HG02840 (cell line): ENCODE measurements around the gene KHDC3L.
"Not testable (repeated sequence)": the region's sequence is repeated elsewhere in the genome, so short reads cannot be mapped to it uniquely, and the experiment has no call there.

Experiments used
- ATAC-seq: cut with Tn5 transposase; IDR thresholded peaks from one replicate; pipeline ENCODE4 v1.9.1; 2021; ENCODE audit warnings: mild to moderate bottlenecking, moderate library complexity, moderate number of reproducible peaks; ENCODE audit not compliant: unreplicated experiment, low FRiP score

The KHDC3L gene

GRCh38 chr6:73369157-73369556 is 6.7 kb downstream of the KHDC3L start:
- no peak for ATAC-seq

GRCh38 chr6:73369563-73369962 is 7.1 kb downstream of the KHDC3L start, which contains the start of gene OOEP:
Gene OOEP (minus strand): TSS chr6:73369897. CDS start chr6:73369792, 105 bp downstream.
- ATAC-seq, result no peak

- no peak for ATAC-seq
Measured at GRCh38 chr6:73371984-73372383, 9.5 kb downstream of the KHDC3L start.

- ATAC-seq, result no peak
Measured at GRCh38 chr6:73372516-73372915, 10.1 kb downstream of the KHDC3L start.

GRCh38 chr6:73375216-73375615 is 12.8 kb downstream of the KHDC3L start:
- ATAC-seq, result no peak

GRCh38 chr6:73377225-73377624 is 14.8 kb downstream of the KHDC3L start:
- no peak for ATAC-seq

GRCh38 chr6:73381531-73381930 is 19.1 kb downstream of the KHDC3L start:
- ATAC-seq, result not testable (repeated sequence)

GRCh38 chr6:73382462-73383113 is 20.1 kb downstream of the KHDC3L start:
- ATAC-seq, result no peak

- ATAC-seq, result peak; percentile 10
Measured at GRCh38 chr6:73388433-73388799, 26.0 kb downstream of the KHDC3L start.

GRCh38 chr6:73388800-73389512 is 26.5 kb downstream of the KHDC3L start:
- ATAC-seq, result peak; percentile 52

GRCh38 chr6:73389854-73390253 is 27.4 kb downstream of the KHDC3L start:
- no peak for ATAC-seq

GRCh38 chr6:73391675-73392074 is 29.2 kb downstream of the KHDC3L start:
- ATAC-seq, result no peak

GRCh38 chr6:73392188-73392587 is 29.7 kb downstream of the KHDC3L start:
- not testable (repeated sequence) for ATAC-seq

GRCh38 chr6:73393278-73393677 is 30.8 kb downstream of the KHDC3L start:
- no peak for ATAC-seq

GRCh38 chr6:73394577-73395354 is 32.3 kb downstream of the KHDC3L start, which contains the start of gene DDX43:
Gene DDX43 (plus strand): TSS chr6:73394828. CDS start chr6:73394906, 78 bp downstream.
- ATAC-seq, result peak; percentile 80

- no peak for ATAC-seq
Measured at GRCh38 chr6:73395875-73396274, 33.4 kb downstream of the KHDC3L start.

GRCh38 chr6:73400656-73401055 is 38.2 kb downstream of the KHDC3L start:
- no peak for ATAC-seq

- ATAC-seq, result no peak
Measured at GRCh38 chr6:73409395-73409794, 46.9 kb downstream of the KHDC3L start.

GRCh38 chr6:73413102-73413501 is 50.6 kb downstream of the KHDC3L start:
- no peak for ATAC-seq
